GM19240 (cell line): Measurements from ENCODE around the gene ACCSL.

Experiments used
- DNase-seq: peaks from one replicate; pipeline ENCODE4 v3.0.0; 2011; ENCODE audit warnings: low spot score; ENCODE audit not compliant: insufficient read length

The ACCSL gene

DNA sequence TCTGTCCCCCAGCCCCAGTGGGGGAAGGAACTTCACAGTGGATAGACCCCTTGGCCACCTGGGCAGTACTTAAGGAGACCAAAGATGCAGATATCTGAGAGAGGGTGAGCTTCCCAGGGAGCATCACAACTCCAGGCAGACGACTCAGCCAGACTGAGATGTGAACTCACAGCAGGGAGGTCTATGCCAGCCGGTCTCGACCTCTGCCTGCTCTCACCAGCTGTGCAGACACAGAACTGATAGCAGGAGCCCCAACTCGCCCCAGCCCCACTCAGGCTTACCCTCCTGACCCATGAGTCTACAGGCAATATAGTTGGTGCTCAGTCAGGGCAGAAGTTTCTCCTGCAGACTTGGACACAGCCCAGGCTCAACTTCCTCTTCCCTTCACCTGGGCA lies 29.7 kb upstream of the ACCSL start:
- DNase-seq: no peak

DNA sequence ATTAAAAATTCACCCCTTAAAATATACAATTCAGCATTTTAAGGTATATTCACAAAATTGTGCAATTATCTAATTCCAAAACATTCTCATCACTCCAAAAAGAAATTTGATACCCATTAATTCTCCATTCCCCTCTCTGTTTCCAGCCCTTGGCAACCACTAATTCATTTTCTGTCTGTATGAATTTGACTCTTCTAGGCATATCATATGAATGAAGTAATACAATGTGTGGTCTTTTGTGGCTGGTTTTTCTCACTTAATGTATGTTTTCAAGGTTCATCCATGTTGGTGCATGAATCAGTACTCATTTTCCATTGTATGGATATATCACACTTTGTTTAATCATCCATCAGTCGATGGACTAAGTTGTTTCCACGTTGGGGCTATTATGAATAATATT lies 29.0 kb upstream of the ACCSL start:
- DNase-seq: no peak

DNA sequence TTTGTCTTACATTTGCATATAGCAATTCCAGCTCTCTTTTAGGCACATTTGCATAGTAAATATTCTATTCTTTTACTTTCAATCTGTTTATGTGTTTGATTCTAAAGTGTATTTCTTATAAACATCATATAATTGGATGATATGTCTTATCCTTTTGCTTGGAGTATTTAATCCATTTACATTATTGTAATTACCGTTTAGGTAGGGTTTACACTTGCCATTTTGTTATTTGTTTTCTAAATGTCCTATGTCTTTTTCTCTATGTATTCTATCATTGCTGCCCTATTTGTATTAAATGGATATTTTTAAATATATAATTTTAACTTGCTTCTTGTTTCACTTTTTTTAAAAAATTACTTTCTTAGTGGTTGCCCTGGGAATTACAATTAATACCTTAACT lies 22.8 kb upstream of the ACCSL start:
- DNase-seq: no peak

DNA sequence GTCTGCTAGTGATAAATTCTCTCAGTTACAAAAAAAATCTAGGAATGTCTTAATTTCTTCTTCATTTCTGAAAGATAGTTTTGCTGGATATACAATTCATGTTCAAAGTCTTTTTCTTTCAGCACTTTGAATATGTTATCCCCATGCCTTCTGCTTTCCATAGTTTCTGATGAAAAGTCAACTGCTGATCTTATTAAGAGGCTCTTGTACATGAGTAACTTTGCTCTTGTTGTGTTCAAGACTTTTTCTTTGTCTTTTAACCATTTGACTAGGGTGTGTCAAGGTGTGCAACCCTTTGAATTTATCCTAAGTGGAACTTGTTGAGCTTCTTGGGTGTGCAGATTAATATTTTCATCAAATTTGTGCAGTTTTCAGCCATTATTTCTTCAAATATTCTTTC lies 22.1 kb upstream of the ACCSL start:
- DNase-seq: no peak

DNA sequence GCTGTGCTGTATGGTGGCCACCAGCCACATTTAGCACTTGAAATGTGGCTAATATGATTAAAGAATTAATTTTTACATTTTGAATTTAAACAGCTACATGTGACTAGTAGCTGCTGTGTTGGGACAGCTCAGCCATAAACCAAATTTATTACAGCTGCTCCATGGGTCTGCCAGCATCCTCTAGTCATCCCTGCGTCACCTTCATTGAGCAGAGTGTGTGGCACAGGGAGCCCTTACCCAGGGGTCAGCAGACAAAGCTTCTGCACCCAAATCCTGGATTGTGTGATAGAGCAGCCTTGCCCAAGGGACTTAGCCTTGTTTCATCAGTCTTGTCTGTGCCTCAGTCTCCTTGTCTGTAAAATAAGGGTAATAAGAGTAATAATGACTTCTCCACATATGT lies 19.4 kb upstream of the ACCSL start:
- no peak for DNase-seq

DNA sequence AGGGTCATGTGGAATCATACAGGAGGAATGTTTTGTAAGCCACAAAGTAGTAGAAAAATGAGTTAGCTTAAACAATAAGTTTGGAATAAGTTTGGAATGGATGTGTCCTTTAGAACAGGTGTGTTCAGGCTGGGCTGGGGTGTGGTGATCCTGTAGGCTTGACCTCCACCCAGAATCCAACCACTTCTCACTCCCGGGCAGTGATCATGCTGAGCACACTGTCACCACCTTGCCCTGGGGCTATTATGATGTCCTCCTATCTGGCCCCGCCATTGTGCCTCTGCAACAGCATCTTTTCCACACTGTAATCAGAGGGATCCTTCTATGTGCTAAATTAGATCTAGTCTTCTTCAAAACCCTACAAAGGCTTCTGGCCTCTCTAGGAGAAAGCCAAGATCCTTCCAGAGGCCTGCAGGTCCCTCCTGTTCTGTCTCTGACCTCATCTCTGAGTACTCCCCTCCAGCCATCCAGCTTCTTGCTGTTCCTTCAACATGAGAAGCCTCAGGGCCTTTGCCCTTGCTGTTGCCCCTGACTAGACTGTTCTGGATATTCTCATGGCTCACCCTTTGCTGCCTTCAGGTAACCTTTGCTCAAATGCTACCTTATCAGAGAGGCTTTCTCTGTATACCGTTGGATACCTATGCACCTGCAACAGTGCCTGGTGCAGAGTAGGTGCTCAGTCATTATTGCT lies 18.8 kb upstream of the ACCSL start:
- no peak for DNase-seq

DNA sequence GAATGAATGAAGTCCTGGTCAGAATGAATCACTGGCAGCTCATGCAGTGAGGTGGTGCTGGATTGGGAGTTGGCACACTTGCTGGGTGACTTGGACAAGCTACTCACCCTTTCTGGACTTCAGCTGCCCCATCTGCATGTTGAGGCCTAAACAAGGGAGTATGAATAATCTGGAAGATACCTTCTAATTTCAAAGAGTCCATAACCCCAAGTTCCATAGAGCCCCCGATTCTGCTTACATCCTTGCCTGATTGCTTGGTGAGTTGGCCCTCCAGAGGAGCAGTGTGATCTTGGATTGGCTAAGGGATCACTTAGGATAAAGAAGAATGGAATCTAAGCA lies 18.3 kb upstream of the ACCSL start:
- no peak for DNase-seq

DNA sequence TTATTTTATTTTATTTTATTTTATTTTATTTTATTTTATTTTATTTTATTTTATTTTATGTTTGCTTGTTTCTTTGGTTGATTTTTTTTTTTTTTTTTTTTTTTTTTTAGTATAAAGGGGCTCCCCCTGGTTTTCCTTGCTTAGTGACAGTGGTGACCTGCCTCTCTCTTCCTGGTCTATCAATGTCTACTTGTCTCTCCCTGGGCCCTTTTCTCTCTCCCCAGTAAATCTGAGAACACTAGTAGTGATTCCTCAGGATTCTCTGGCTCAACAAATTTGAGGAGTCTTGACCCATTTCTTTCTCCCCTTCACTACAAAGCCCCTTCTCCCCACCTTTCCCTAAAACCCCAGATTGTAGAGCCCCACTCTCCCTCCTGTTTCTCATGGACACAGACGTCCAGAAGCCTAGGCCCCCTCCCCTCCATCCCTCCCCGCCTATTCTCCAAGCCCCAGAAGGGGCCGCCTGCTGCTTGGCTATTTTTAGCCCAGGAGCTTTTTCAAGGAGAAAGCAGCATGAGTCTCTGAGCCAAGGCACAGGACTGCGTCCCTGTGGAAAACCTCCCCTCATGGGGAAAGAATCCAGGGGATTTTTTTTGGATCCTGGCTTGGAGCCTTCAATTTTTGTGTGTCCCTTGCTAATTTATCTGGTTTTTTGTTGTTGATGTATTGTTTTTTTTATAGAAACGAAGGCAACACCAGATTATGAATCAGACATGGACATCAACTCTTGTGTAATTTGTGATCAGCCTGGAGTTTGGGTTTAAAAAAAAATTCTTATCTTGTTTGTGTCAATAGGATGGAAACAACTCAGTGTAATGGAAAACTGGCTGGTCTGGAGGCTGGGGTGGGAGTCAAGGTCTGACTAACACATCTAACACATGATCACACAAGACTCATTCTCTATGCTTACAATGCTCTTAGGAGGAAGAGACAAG lies 17.5 kb upstream of the ACCSL start:
- no peak for DNase-seq

DNA sequence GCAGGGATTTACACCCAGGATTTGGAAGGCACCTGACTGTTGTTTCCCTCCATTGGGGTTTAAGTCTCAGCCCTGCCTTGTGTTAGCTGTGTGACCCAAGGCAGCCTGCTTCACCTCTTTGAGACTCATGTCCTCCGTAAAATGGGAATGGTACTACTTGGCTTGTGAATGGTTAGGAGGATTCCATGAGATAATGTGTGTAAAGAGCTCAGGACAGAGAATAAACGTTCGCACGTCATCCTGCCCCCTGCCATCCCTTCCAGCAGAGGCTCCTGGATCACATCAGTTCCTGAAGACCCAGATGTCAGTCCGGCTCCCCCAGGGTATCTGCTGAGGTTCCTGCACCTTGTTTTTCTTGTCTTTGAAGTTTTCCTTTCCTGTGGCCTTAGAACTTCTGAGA lies 16.8 kb upstream of the ACCSL start:
- DNase-seq: no peak

DNA sequence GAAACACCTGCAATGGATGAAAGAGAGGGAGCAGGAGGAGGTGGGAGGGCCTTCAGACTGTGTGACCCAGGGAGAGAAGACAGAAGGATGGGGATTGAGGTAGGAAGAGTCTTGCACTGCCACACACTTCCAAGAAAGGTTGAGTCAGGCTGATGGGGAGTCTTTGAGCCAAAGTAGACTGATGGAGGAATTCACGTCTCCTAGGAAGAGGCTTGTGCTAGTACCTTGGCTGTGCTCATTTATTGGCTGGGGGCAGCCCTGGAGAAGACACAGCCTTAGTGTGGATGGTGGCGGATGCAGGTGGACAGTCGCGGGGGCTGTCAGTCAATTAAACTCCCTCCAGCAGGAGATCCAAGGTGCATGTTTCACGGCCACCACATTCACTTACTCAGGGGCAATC lies 16.2 kb upstream of the ACCSL start:
- DNase-seq: no peak

DNA sequence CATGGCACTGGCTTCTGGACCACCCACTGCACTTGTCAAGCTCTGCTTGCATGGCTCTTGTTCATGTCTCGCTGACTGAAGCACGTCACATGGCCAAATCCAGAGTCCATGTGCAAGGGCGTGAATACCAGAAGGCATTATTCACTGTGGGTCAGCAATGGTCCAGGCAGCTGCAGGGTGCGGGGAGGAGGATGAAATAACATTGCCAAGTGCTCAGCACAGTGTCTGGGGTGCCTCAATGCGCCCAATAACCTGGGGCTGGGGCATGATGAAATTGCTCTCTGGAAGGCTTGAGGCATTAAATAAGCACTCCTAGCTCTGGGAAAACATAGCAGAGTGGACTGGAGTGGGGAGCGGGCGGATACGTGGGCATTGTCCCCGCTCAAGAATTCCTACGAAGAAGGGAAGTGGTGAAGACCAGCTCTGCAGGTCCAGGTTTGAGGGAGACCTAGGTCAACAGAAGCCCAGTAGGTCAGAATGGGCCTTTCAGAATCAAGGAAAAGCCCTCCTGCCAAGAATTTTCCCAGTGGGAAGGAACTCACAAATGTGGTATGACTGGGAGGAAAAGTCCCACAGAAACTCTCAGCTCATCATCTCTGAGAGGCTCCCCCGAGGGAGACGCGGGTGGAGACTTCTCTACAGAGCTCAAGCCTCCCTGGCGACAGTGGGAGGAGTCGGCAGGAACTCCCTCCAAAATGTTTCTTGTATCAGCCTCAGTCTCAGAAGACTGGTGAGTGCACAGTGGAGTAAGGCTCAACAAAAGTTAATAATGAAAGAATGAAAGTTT lies 15.3 kb upstream of the ACCSL start:
- no peak for DNase-seq

DNA sequence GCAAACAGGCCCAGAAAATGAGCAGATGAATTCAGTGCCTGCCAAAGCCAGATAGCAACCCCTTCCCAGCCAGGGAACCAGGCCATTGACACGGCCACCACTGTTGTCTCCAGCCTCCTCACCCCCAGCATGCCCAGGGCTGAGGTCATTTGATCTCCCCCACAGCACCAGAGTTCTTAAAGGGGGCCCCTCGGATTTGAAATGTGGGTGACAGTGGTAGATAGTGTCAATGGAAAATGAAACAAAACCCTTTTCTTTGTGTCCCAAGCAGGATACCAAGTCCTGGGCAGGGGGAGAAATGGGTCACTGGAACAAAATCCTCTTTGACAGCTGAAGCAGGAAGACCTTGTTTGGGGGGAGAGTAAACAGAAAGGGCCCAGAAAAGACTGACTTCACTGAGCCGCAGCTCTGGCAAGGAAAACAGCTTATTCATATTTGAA lies 14.3 kb upstream of the ACCSL start:
- no peak for DNase-seq

DNA sequence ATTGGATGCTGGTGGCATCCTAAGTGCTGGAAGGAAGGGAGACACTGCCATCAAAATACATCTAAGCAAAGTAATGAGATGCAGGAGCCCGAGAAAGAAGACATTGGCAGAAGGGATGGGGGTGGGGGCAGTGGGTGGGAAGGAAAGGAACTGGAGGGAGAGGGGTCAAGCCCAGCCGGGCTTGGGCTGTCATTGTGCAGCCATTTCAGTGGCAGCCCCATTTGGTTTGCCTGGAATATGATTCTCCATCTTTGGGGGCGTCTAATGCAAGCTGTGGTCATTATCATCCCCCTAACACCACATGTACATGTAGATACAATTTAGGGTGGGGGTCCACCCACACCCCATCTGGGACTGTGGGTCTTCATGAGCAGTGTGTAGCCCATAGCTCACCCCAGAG lies 13.9 kb upstream of the ACCSL start:
- no peak for DNase-seq

DNA sequence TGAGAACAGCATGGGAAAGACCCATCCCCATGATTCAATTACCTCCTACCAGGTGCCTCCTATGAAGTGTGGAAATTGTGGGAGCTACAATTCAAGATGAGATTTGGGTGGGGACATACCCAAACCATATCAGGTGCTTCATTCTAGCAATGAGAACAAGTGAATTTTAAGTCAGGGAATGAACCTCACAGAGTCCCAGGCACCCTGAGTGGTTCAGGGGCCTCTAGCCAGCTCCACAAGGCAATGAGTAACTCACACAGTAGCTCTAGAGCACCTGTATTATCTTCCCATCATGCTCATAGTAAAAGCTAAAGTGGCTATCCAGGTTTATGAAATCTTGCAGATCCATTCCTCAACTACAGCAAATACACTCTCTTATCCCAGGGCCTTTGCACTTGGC lies 13.1 kb upstream of the ACCSL start:
- no peak for DNase-seq

DNA sequence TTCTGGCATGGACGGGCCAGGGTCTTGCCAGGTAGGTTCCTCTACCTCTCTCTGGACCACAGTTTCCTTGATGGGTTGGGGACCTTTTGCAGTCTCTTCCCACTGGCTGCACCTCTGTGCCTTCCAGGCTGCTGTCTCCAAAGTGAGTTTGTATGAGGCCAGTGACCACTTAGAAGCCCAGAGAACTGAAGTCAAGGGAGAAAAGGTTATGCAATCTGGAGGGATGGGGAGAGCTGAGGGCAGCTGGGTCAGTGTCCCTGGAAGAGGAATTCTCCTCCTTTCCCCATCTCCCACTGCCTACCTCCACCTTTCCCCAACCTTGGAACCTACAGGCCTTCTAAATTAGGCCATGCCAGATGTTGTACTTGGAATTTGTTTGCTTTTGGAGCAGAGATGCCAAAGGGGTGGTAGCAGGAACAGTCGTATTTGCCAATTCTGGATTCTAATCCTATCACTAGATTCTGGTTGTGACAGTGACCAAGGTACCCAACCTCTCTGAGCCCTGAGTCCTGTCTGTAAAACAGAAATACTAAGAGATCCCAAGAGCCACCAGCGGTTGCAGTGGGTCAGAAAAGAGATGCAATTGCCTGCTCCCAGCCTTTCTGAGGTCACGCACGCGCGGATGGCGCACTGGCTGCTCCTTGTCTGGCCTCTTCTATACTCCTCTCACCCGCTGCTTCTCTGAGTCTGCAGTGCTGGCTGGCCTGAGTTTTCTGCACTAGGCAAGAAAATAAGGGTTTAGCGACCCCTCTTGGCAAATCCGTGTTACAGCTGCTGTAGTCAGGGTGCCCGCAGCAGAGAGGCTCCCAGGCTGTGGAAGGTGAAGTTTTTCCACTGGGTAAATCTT lies 10.7 kb upstream of the ACCSL start:
- DNase-seq: peak; percentile 19

DNA sequence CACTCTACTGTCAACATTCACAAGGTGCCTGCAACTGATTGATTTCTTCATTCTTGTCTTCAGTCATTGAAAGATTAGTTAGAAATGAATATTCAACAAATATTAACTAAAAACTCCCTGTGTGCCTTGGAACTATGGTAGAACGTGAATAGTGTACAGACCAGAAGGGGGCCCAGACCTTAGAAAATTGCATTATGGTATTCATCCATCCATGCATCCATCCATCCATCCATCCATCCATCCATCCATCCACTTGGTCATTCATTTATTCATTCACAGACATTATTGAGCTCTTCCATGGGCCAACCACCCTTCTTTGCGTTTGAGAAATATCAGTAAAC lies 10.2 kb upstream of the ACCSL start:
- no peak for DNase-seq

DNA sequence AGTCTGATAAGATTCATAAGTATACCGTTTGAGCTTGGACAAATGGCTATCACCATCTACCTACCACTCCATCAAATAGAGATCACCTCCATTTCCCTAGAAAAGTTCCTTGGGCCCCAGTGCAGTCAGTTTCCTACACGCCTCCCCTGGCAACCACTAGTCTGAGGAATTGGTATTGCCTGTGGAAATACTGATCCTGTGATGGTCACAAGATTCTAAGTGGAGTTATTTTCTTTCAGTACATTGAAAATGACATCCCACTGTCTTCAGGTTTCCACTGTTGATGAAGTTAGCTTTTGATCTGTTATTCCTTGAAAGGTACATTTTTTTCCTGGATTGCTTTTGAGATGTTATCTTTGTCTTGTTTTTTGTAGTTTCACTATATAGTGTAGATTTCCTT lies 4.6 kb upstream of the ACCSL start:
- no peak for DNase-seq

DNA sequence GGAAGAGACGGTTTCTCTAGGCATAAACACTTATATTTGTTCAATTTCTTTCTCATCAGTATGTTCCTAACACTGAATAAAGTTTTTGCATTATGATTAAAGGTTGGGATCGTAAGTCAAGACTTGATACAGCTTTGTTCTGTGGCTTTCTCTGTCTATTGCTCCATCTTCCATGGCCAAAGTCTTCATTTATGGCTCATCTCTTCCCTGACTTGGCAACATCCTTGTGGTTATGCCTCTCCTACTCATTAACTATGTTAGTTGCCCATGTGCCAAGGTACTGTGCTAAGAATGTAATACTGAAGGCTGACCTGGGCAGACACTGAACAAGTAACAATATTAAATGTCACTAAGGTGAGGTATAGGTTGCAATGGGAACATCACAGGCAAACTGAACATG lies 1.6 kb upstream of the ACCSL start:
- no peak for DNase-seq

DNA sequence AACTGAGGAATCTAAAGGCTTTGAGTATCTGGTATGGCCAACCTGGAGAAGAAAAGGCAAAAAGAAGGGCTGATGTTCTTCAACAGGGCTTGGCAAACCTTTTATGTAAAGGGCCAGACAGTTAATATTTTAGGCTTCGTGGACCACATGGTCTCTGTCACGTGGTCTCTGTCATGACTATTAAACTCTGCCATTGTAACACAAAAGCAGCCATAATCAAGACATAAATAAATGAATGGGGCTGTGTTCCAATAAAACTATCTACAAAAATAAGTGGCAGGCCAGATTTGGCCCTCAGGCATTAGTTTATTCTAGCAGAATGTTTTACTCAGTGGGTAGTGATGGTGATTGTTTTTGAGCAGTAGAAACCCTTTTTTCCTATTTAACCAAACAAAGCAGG lies 483 bp upstream of the ACCSL start:
- no peak for DNase-seq

DNA sequence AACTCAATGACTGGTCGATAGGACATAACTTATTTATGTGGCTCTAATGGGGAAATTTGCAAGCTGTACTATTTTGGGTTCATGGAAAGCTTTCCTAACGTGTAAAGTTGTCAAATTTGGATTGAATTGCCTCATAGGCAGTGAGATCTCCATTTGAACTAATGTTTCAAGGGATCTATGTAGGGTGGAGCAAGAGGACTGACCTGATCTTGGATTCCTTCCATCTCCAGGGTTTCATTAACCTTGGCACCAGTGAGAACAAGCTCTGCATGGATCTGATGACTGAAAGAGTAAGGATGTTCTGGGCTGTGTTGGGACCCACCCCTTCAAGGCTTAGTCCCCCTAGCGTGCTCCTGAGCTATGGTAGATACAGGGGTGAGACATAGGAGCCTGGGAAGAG lies 2.1 kb downstream of the ACCSL start:
- no peak for DNase-seq

DNA sequence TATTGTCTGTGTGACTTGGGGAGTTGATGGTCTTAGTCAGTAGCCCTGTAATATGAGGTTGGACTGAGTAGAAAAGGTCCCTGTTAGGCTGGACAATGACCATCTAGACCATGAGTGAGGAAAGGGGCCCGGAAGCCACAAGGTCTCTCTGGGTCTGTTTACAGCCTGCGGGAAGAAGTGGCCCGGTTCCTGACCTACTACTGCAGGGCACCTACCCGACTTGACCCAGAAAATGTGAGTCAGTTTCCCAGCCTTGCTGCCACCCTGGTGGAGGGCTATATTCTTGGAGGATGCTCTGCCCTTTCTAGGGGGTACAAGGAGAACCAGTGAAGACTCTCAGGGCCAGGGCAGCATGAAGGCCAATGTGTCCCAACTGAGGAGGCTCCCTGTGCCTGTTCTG lies 3.4 kb downstream of the ACCSL start:
- no peak for DNase-seq
